ENCODE results near the gene RAB1B.

Gene RAB1B

DNA sequence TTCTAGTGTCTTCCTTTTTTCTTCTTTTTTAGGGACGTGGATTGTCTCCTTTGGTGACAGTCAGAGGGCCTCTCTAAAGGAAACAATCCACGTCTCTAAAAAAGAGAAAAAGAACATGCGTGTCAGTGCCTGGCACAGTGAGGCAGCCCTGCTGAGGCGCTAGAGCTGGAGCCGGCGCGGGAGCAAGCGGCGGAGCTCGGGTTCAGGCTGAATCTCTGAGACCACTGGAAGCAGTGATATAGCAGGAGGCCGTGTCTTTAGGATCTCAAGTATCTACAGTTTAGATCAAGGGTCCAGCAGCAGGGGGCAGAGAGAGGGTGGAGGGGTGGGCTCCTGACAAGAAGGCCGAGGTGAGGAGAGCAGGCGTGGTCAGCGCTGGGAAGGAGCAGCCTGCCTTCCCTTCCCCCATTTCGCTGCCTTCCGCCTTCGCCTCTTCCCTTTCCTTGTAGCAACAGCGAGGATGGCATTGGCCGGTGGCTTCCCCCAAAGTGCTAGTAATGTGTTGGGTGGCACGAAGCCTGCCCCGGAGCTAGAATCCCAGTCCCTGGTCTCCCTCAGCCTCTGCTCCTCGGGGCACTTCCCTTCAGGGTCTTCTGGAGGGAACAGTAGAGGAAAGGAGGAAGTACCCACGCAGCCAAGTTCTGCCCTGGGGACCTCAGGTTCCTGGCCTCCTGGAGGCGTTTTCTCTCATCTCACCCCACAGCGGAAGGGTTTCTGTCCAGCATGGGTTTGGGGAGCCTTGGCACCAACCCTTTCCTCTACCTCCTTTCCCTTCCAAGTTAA is 28.2 kb upstream of the RAB1B start:
- Histone ChIP-seq H3K4me3 (replicated peaks; ENCODE audit: low read depth, low read length) (no peak overlapping the region), H3K27me3 (replicated peaks; ENCODE audit: control insufficient read depth, insufficient read depth, low read length) (no peaks in the 10 kb centered on the region), H3K36me3 (ENCODE audit: control insufficient read depth, insufficient read depth, low read length) (peaks cover 38% of the 10 kb centered on the region)
- no peak for DNase-seq (ENCODE audit: extremely low read depth, insufficient read length)
- TF ChIP-seq, protein P1, sequence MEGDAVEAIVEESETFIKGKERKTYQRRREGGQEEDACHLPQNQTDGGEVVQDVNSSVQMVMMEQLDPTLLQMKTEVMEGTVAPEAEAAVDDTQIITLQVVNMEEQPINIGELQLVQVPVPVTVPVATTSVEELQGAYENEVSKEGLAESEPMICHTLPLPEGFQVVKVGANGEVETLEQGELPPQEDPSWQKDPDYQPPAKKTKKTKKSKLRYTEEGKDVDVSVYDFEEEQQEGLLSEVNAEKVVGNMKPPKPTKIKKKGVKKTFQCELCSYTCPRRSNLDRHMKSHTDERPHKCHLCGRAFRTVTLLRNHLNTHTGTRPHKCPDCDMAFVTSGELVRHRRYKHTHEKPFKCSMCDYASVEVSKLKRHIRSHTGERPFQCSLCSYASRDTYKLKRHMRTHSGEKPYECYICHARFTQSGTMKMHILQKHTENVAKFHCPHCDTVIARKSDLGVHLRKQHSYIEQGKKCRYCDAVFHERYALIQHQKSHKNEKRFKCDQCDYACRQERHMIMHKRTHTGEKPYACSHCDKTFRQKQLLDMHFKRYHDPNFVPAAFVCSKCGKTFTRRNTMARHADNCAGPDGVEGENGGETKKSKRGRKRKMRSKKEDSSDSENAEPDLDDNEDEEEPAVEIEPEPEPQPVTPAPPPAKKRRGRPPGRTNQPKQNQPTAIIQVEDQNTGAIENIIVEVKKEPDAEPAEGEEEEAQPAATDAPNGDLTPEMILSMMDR (IDR thresholded peaks at IDR 0.05; ENCODE audit: insufficient read depth, low read length, poor library complexity, severe bottlenecking) = no peak

DNA sequence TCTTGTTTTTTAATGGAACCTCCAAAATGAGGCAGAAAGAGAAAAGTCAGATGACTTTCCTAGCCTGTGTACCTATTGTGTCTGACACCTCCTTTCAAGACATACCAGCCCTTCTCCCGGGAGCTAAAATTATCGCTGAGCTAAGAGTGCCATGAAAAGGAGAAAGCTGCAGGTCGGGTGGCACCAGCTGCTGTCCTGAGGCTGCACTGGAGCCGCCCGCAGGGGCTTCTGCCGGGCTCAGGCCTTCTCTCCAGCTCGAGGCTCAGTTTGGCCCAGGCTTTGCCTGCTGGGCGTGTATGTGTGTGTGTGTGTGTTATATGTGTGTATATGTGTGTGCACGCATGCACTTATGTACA is 27.7 kb upstream of the RAB1B start:
- Histone ChIP-seq H3K36me3 (ENCODE audit: control insufficient read depth, insufficient read depth, low read length) (peaks cover 39% of the 10 kb centered on the region), H3K4me3 (replicated peaks; ENCODE audit: low read depth, low read length) (no peak overlapping the region), H3K27me3 (replicated peaks; ENCODE audit: control insufficient read depth, insufficient read depth, low read length) (no peaks in the 10 kb centered on the region)
- no peak for DNase-seq (ENCODE audit: extremely low read depth, insufficient read length)
- TF ChIP-seq, protein P1 (IDR thresholded peaks at IDR 0.05; ENCODE audit: insufficient read depth, low read length, poor library complexity, severe bottlenecking) = no peak

DNA sequence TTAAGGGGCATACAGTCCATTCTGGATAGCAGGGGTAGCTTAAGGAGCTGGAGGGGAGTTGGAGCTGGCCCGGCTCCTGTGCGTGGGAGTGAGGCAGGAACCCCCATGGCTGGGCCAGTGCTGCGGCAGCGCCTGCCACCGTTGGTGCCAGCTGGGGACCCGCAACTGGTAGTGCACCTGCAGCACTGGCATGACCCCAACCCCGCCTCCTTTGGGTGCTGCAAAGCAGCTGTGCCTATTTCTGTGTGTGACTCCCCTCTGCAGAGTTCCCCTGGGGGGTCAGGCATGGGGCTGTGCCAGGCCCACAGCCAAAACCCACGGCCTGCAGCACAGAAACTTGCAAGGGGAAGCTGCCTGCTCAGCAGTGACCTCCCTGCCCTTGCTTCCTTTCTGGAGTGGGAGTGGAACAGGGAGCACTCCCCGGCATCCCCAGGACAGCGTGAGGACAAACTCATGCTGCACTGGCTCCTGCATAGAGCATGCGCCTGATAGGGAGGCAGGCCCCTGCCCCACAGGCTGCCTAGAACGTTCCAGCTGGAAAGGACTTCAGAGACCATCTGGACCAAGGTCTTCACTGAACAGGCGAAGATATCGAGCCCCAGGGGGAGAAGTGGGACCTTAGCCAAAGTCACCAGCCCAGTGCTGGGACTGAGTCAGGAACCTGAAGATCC is 26.2 kb upstream of the RAB1B start:
- H3K36me3 ChIP-seq (ENCODE audit: control insufficient read depth, insufficient read depth, low read length) = peaks cover 42% of the 10 kb centered on the region
- TF ChIP-seq, protein P1 (IDR thresholded peaks at IDR 0.05; ENCODE audit: insufficient read depth, low read length, poor library complexity, severe bottlenecking) = no peak

DNA sequence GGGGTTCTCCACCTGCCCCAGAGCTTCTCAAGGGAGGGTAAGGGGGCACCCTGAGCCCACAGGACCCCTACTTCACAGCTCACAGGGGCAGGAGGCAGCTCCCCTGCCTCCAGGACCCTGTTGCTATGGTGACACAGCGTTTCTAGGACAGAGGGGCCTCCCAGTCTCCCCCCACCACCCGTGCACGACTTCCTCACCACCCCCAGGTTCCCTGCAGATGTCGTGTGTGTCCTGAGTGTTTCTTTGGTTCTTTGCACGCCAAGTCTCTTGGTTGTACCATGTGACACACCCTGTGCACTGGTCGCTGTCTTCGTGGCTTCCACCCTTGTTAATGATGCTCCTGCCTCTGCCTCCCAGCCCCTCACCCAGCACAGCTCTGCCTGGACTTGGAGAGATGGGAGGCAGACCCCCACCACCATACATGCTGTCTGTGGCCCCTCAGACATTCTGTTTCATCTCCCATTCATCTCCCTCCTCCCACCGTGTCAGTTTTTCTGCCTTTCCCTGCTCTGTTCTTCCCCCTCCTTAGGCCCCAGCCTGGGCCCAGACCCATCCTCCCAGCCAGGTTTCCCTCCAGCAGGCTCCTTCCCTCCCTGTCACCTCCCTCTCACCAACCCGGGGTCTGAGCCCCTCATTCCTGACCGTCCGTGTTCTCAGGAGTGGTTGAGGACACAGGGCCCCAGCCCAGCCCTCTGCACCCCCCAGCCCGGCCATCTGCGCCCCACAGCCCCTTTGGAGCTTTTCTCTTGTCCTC is 24.5 kb upstream of the RAB1B start:
- Histone ChIP-seq H3K36me3 (ENCODE audit: control insufficient read depth, insufficient read depth, low read length) (peaks cover 34% of the 10 kb centered on the region), H3K4me3 (replicated peaks; ENCODE audit: low read depth, low read length) (no peak overlapping the region), H3K27me3 (replicated peaks; ENCODE audit: control insufficient read depth, insufficient read depth, low read length) (no peaks in the 10 kb centered on the region)
- TF ChIP-seq, protein P1 (IDR thresholded peaks at IDR 0.05; ENCODE audit: insufficient read depth, low read length, poor library complexity, severe bottlenecking) = no peak
- no peak for DNase-seq (ENCODE audit: extremely low read depth, insufficient read length)

More for the DNA sequence above, 26.2 kb upstream of the RAB1B start:
- DNase-seq (ENCODE audit: extremely low read depth, insufficient read length) = no peak
- no peaks in the 10 kb centered on the region for H3K27me3 ChIP-seq (replicated peaks; ENCODE audit: control insufficient read depth, insufficient read depth, low read length)
- no peak overlapping the region for H3K4me3 ChIP-seq (replicated peaks; ENCODE audit: low read depth, low read length)

GRCh38 chr11:66247295-66247694 is 21.1 kb upstream of the RAB1B start:
- TF ChIP-seq, protein P1 (IDR thresholded peaks at IDR 0.05; ENCODE audit: insufficient read depth, low read length, poor library complexity, severe bottlenecking) = no peak
- peaks cover 23% of the 10 kb centered on the region for H3K36me3 ChIP-seq (ENCODE audit: control insufficient read depth, insufficient read depth, low read length)
- no peak overlapping the region for H3K4me3 ChIP-seq (replicated peaks; ENCODE audit: low read depth, low read length)
- DNase-seq (ENCODE audit: extremely low read depth, insufficient read length) = no peak
- H3K27me3 ChIP-seq (replicated peaks; ENCODE audit: control insufficient read depth, insufficient read depth, low read length) = no peaks in the 10 kb centered on the region

Data from GM06990 (cell line).